Neural cell (in vitro differentiated cells): ENCODE results near the gene ASPRV1. TPM values are rescaled to one million over a fixed set of nuclear protein-coding genes. Genes with fewer than 3 reads are reported as not detected.

ENCODE experiments used
- H2AFZ ChIP-seq: fragments of 200-600, 300-800 bp; sonication (generic), shearing (Covaris generic); 2 replicates; pipeline ENCODE4 v1.6.0; 2014; ENCODE audit warnings: low read depth, mild to moderate bottlenecking, antibody characterized with exemption, low read length, moderate library complexity
- H3F3A ChIP-seq: fragments of 200-600 bp; shearing (Covaris generic); 2 replicates; pipeline ENCODE4 v1.6.1; 2016; ENCODE audit warnings: mild to moderate bottlenecking, moderate library complexity, mixed read lengths, antibody characterized with exemption, low read length; ENCODE audit not compliant: insufficient read depth, poor library complexity, severe bottlenecking
- H3K27ac ChIP-seq: fragments of 200-600, 300-800 bp; sonication (generic), shearing (Covaris generic); 2 replicates; pipeline ENCODE4 v1.5.1; 2014; ENCODE audit warnings: mild to moderate bottlenecking, low read length, moderate library complexity
- H3K27me3 ChIP-seq: fragments of 300-800, 200-600 bp; sonication (generic), shearing (Covaris generic); 2 replicates; pipeline ENCODE4 v1.6.0; 2014; ENCODE audit warnings: mild to moderate bottlenecking, low read depth, low read length, moderate library complexity; ENCODE audit not compliant: insufficient read depth
- H3K36me3 ChIP-seq: fragments of 300-800, 200-600 bp; sonication (generic), shearing (Covaris generic); 2 replicates; pipeline ENCODE4 v1.5.1; 2014; ENCODE audit warnings: mild to moderate bottlenecking, antibody characterized with exemption, low read length, moderate library complexity; ENCODE audit not compliant: insufficient read depth
- H3K4me2 ChIP-seq: fragments of 300-800, 200-600 bp; sonication (generic), shearing (Covaris generic); 2 replicates; pipeline ENCODE4 v1.6.0; 2014; ENCODE audit warnings: mild to moderate bottlenecking, low read length
- H3K4me3 ChIP-seq: fragments of 300-800, 200-600 bp; sonication (generic), shearing (Covaris generic); 2 replicates; pipeline ENCODE4 v1.5.1; 2014; ENCODE audit warnings: mild to moderate bottlenecking, low read length, moderate library complexity
- H3K79me2 ChIP-seq: fragments of 200-600 bp; shearing (Covaris generic); replicated peaks from 2 replicates; pipeline ENCODE4 v1.6.0; 2014; ENCODE audit warnings: mild to moderate bottlenecking, low read length, moderate library complexity; ENCODE audit not compliant: insufficient read depth
- H3K9ac ChIP-seq: fragments of 300-800, 200-600 bp; sonication (generic), shearing (Covaris generic); 2 replicates; pipeline ENCODE4 v1.6.1; 2016; ENCODE audit warnings: mild to moderate bottlenecking, low read length, mixed read lengths
- H3K9me2 ChIP-seq: fragments of 200-600 bp; shearing (Covaris generic); 2 replicates; pipeline ENCODE4 v1.6.1; 2016; ENCODE audit warnings: mild to moderate bottlenecking, low read length, mixed read lengths; ENCODE audit not compliant: insufficient read depth
- H3K9me3 ChIP-seq: fragments of 200-600, 300-800 bp; sonication (generic), shearing (Covaris generic); 2 replicates; pipeline ENCODE4 v1.6.1; 2016; ENCODE audit warnings: mild to moderate bottlenecking, mixed run types, low read length, moderate library complexity, mixed read lengths
- H4K20me1 ChIP-seq: fragments of 200-600 bp; shearing (Covaris generic); 2 replicates; pipeline ENCODE4 v1.6.1; 2016; ENCODE audit warnings: mild to moderate bottlenecking, mixed run types; ENCODE audit not compliant: insufficient read depth
- EP300 ChIP-seq: fragments of 450-650 bp; conservative IDR thresholded peaks from 2 replicates; pipeline ENCODE4 v1.6.1; 2014; ENCODE audit warnings: antibody characterized with exemption, mild to moderate bottlenecking, moderate library complexity; ENCODE audit not compliant: poor library complexity, severe bottlenecking
- EZH2 ChIP-seq: fragments of 200-600, 300-800 bp; shearing (Covaris generic), sonication (generic); IDR thresholded peaks from 2 replicates; pipeline ENCODE4 v1.6.1; 2014; ENCODE audit warnings: antibody characterized with exemption, low read length, borderline replicate concordance, mild to moderate bottlenecking; ENCODE audit not compliant: insufficient read depth, poor library complexity, severe bottlenecking
- MXI1 ChIP-seq: fragments of 450-650 bp; conservative IDR thresholded peaks from 2 replicates; pipeline ENCODE4 v1.6.1; 2014; ENCODE audit warnings: antibody characterized with exemption, mild to moderate bottlenecking; ENCODE audit not compliant: poor library complexity, severe bottlenecking
- POLR2AphosphoS5 ChIP-seq: IDR thresholded peaks from 2 replicates; pipeline ENCODE4 v1.6.1; 2012
- RAD21 ChIP-seq: fragments of 450-650 bp; conservative IDR thresholded peaks from 2 replicates; pipeline ENCODE4 v1.6.1; 2014; ENCODE audit warnings: antibody characterized with exemption, mild to moderate bottlenecking, moderate library complexity
- SMC3 ChIP-seq: fragments of 450-650 bp; conservative IDR thresholded peaks from 2 replicates; pipeline ENCODE4 v1.6.1; 2014; ENCODE audit warnings: antibody characterized with exemption, mild to moderate bottlenecking, moderate library complexity; ENCODE audit not compliant: poor library complexity
- TAF1 ChIP-seq: IDR thresholded peaks from 2 replicates; pipeline ENCODE4 v1.6.1; 2012; ENCODE audit warnings: low read depth
- polyA plus RNA-seq: library from polyadenylated mRNA; depleted of rRNA; stranded (reverse); fragments of >200 nt; gene quantifications from 2 replicates; pipeline ENCODE4 v1.2.3, GENCODE V29; 2014
- TF ChIP-seq, protein P1 (sequence below): fragments of 450-650 bp; IDR thresholded peaks from 2 replicates; pipeline ENCODE4 v1.5.1; 2014; ENCODE audit warnings: antibody characterized with exemption, mild to moderate bottlenecking, moderate library complexity; ENCODE audit not compliant: poor library complexity, severe bottlenecking
- TF ChIP-seq, protein P2 (sequence below): IDR thresholded peaks from 2 replicates; pipeline ENCODE4 v1.6.1; 2012; ENCODE audit warnings: borderline replicate concordance

The ASPRV1 gene
- polyA plus RNA-seq, 1 donor from 2014 or later: 6.3 TPM

DNA sequence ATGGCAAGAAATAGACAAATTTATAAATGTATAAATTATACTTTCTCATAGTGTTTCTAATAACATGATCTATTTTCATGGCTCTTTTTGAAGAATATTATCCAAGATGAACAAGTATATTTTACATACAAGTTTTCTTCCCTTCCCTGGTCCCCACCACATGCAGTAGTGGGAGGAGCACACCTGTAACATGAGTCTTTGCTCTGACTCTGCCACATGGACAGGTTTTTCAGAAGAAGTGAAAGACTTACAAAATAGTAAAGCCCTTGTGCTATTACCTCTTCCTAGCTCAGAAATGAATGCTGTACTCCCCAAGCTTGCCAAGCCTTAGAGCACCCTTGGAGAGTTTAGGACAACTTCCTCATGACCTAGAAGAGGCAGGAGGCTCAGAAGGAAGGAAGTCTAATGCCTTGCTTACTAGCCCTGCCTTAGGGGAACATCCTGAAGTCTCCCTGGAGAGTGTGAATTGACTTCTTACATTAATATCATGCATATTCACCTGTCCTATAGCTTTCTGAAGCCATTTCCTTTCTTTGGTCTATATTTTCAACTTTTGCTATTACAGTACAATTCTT, 28.1 kb downstream of the ASPRV1 start:
- H3K79me2 ChIP-seq: no peaks in the 10 kb centered on the region
- TF ChIP-seq RAD21 (no peak), TAF1 (no peak), POLR2AphosphoS5 (no peak), EZH2 (no peak), EP300 (no peak)
- TF ChIP-seq, protein P1, sequence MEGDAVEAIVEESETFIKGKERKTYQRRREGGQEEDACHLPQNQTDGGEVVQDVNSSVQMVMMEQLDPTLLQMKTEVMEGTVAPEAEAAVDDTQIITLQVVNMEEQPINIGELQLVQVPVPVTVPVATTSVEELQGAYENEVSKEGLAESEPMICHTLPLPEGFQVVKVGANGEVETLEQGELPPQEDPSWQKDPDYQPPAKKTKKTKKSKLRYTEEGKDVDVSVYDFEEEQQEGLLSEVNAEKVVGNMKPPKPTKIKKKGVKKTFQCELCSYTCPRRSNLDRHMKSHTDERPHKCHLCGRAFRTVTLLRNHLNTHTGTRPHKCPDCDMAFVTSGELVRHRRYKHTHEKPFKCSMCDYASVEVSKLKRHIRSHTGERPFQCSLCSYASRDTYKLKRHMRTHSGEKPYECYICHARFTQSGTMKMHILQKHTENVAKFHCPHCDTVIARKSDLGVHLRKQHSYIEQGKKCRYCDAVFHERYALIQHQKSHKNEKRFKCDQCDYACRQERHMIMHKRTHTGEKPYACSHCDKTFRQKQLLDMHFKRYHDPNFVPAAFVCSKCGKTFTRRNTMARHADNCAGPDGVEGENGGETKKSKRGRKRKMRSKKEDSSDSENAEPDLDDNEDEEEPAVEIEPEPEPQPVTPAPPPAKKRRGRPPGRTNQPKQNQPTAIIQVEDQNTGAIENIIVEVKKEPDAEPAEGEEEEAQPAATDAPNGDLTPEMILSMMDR: no peak
- H3K36me3 ChIP-seq: no peaks in the 10 kb centered on the region
- H3K4me2 ChIP-seq: no peak overlapping the region
- H3K27me3 ChIP-seq: no peaks in the 10 kb centered on the region
- no peaks in the 10 kb centered on the region for H3K9me3 ChIP-seq
- no peak overlapping the region for H3K4me3 ChIP-seq
- H4K20me1 ChIP-seq: no peaks in the 10 kb centered on the region
- no peak overlapping the region for H2AFZ ChIP-seq
- no peaks in the 10 kb centered on the region for H3K9me2 ChIP-seq
- no peak overlapping the region for H3K9ac ChIP-seq
- H3K27ac ChIP-seq: no peak overlapping the region
- no peaks in the 10 kb centered on the region for H3F3A ChIP-seq

DNA sequence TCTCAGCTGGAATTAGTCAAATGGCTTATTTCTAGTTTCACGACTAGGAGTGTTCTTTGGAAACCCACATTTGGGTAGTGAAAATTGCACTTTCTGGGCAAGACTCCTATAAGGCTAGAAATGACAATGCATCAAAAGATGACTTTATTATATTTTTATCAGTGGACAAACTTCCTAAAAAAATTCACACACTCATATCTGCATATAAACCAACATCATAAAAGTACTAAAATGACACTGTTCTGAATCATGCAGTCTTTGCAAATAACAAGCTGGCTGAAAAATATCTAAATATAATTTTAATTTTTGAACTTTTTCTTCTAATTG, 28.9 kb downstream of the ASPRV1 start:
- Histone ChIP-seq H4K20me1 (no peaks in the 10 kb centered on the region), H3K4me2 (no peak overlapping the region), H3K36me3 (no peaks in the 10 kb centered on the region), H3K4me3 (no peak overlapping the region), H3K9ac (no peak overlapping the region), H3K27me3 (no peaks in the 10 kb centered on the region), H3F3A (no peaks in the 10 kb centered on the region), H3K9me2 (no peaks in the 10 kb centered on the region), H3K27ac (no peak overlapping the region), H3K9me3 (no peaks in the 10 kb centered on the region), H3K79me2 (no peaks in the 10 kb centered on the region), H2AFZ (no peak overlapping the region)
- no peak for TF ChIP-seq RAD21
- no peak for TF ChIP-seq EP300
- TF ChIP-seq, protein P2, sequence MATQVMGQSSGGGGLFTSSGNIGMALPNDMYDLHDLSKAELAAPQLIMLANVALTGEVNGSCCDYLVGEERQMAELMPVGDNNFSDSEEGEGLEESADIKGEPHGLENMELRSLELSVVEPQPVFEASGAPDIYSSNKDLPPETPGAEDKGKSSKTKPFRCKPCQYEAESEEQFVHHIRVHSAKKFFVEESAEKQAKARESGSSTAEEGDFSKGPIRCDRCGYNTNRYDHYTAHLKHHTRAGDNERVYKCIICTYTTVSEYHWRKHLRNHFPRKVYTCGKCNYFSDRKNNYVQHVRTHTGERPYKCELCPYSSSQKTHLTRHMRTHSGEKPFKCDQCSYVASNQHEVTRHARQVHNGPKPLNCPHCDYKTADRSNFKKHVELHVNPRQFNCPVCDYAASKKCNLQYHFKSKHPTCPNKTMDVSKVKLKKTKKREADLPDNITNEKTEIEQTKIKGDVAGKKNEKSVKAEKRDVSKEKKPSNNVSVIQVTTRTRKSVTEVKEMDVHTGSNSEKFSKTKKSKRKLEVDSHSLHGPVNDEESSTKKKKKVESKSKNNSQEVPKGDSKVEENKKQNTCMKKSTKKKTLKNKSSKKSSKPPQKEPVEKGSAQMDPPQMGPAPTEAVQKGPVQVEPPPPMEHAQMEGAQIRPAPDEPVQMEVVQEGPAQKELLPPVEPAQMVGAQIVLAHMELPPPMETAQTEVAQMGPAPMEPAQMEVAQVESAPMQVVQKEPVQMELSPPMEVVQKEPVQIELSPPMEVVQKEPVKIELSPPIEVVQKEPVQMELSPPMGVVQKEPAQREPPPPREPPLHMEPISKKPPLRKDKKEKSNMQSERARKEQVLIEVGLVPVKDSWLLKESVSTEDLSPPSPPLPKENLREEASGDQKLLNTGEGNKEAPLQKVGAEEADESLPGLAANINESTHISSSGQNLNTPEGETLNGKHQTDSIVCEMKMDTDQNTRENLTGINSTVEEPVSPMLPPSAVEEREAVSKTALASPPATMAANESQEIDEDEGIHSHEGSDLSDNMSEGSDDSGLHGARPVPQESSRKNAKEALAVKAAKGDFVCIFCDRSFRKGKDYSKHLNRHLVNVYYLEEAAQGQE: no peak
- no peak for TF ChIP-seq EZH2
- no peak for TF ChIP-seq MXI1
- no peak for TF ChIP-seq POLR2AphosphoS5
- TF ChIP-seq TAF1: no peak
- TF ChIP-seq, protein P1: no peak
- no peak for TF ChIP-seq SMC3
